ES-I3 (cell line): ENCODE measurements around the gene TM9SF3.

Experiments
- H3K36me3 ChIP-seq: 2 replicates; pipeline ENCODE4 v1.6.1; 2013; ENCODE audit warnings: mild to moderate bottlenecking, low read length, control low read depth, moderate library complexity; ENCODE audit not compliant: insufficient read depth
- H3K4me1 ChIP-seq: 2 replicates; pipeline ENCODE4 v1.6.1; 2013; ENCODE audit warnings: mild to moderate bottlenecking, control low read depth, low read length; ENCODE audit not compliant: insufficient read depth
- H3K9ac ChIP-seq: 2 replicates; pipeline ENCODE4 v1.6.1; 2013; ENCODE audit warnings: low read depth, mild to moderate bottlenecking, low read length, moderate library complexity
- H3K9me3 ChIP-seq: 2 replicates; pipeline ENCODE4 v1.6.1; 2013; ENCODE audit warnings: mild to moderate bottlenecking, low read length, moderate library complexity; ENCODE audit not compliant: control insufficient read depth, insufficient read depth

The TM9SF3 gene

DNA sequence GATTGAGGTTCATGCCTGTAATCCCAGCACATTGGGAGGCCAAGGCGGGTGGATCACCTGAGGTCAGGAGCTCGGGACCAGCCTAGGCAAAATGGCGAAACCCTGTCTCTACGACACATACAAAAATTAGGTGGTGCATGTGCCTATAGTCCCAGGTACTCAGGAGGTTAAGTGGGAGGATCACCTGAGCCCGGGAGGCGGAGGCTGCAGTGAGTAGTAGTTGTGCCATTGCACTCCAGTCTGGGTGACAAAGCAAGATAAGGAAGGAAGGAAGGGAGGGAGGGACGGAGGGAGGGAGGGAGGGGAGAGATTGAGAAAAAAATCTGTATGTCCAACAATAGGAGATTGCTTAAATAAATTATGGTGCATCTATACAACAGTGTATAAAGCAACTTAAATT, 86.3 kb downstream of the TM9SF3 start:
- Histone ChIP-seq H3K9ac (no peak overlapping the region), H3K4me1 (peaks cover 7% of the 10 kb centered on the region; the same call in 1 of the 2 replicates), H3K36me3 (no peaks in the 10 kb centered on the region), H3K9me3 (no peaks in the 10 kb centered on the region)

DNA sequence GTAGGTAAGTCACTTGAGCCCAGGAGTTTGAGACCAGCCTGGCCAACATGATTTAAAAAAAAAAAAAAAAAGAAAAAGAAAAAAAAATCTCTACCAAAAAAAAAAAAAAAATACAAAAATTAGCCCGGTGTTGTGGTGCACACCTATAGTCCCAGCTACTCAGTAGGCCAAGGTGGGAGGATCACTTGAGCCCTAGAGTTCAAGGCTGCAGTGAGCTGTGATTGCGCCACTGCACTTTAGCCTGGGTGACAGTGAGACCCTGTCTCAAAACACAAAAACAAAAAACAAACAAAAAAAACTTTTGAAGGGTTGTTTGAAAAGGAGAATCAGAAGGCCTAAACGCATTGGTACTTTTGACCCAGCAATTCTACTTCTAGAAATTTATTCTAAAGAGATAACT, 86.8 kb downstream of the TM9SF3 start:
- no peaks in the 10 kb centered on the region for H3K36me3 ChIP-seq
- H3K9ac ChIP-seq = no peak overlapping the region
- H3K9me3 ChIP-seq = no peaks in the 10 kb centered on the region
- H3K4me1 ChIP-seq = peaks cover 7% of the 10 kb centered on the region; the same call in 1 of the 2 replicates

DNA sequence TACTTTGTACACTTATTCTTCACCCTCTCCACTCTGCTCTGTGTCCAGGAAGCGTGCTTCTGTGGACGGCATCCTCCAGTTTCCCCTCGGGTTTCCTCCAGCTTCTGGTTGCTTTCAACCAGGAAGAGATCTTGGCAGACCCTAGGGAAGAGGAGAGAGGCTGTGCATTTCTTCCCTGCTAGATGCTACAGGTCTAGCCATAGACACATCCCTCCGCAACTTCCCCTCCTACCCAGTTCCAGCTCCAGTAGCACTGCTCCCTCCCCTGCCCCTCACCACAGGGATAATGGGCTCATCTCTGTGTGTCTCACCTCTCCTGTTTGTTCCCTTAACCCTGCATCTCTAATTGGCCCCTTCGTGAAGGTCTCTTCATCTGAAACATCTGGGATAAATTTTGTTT, 89.4 kb downstream of the TM9SF3 start:
- no peak overlapping the region for H3K9ac ChIP-seq

DNA sequence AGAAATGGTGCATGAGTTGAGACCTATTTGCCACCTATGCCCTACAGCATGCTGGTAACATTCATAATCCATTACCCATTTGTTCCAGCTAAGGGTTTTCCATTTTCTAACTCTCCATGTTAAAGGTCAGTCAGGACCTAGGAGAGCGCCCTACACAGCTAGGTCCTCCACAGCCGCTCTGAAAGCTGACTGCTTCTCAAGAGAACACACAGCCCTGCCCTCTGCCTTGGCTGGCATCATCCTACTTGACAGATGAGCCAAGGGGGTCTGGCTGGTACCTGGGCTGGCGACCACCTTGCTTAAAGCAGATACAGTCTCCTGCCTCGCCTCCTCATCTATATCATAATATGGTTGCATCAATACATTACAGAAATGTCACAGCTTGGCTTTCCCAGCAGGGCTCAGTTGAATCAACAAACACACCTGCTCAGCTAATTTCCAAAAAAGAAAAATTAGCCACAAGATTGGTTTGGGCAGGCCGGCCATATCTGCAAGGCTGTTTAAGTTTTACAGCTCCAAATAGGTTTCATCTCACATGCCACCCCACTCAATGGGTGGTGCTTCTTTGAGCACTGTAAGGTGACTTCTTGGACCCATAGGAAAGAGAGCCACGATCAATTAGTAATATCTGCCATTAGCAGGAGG, 90.4 kb downstream of the TM9SF3 start:
- no peaks in the 10 kb centered on the region for H3K36me3 ChIP-seq
- peaks cover 4% of the 10 kb centered on the region; the same call in 1 of the 2 replicates for H3K4me1 ChIP-seq
- H3K9ac ChIP-seq = no peak overlapping the region
- no peaks in the 10 kb centered on the region for H3K9me3 ChIP-seq

More for the DNA sequence above, 89.4 kb downstream of the TM9SF3 start:
- H3K9me3 ChIP-seq = no peaks in the 10 kb centered on the region
- peaks cover 7% of the 10 kb centered on the region; the same call in 1 of the 2 replicates for H3K4me1 ChIP-seq
- H3K36me3 ChIP-seq = no peaks in the 10 kb centered on the region

DNA sequence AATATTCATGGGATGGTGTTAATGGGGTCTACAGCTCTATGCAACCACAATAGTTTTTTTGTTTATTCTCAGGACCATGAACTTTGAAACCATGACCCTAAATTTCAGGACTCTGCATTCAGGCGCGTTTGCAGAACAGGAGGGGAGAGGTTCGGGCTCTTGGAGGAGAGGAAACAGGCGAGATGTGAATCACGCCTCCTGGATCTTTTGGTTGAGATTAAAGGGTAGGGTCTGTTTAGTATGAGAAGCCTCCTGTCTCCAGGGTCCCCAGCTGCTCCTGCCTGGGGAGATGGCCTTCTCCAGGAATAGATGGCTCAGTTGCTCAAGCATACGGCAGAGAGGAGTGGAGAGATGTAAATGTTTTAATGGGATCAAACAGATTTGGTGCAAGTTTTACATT, 91.3 kb downstream of the TM9SF3 start:
- H3K4me1 ChIP-seq = peaks cover 4% of the 10 kb centered on the region; the same call in 1 of the 2 replicates
- no peaks in the 10 kb centered on the region for H3K9me3 ChIP-seq
- no peaks in the 10 kb centered on the region for H3K36me3 ChIP-seq
- H3K9ac ChIP-seq = no peak overlapping the region

DNA sequence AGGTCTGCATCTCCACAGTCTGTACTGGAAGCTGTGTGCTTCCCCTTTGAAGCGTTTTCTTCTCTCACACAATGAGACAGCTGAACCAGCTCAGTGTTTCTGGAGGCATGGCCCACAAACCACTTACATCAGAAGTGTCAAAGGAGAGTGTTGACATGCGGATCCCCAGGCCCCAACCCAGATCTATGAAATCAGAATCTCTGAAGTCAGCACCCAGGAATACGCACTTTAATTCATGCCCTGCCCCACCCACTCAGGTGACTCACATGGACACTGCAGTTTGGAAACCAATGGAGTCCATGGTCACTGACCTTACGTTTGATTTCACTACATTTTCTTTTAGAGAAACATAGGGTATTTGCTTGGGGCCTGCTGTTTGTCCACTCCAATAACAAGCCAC, 92.1 kb downstream of the TM9SF3 start:
- Histone ChIP-seq H3K9ac (no peak overlapping the region), H3K9me3 (no peaks in the 10 kb centered on the region)

DNA sequence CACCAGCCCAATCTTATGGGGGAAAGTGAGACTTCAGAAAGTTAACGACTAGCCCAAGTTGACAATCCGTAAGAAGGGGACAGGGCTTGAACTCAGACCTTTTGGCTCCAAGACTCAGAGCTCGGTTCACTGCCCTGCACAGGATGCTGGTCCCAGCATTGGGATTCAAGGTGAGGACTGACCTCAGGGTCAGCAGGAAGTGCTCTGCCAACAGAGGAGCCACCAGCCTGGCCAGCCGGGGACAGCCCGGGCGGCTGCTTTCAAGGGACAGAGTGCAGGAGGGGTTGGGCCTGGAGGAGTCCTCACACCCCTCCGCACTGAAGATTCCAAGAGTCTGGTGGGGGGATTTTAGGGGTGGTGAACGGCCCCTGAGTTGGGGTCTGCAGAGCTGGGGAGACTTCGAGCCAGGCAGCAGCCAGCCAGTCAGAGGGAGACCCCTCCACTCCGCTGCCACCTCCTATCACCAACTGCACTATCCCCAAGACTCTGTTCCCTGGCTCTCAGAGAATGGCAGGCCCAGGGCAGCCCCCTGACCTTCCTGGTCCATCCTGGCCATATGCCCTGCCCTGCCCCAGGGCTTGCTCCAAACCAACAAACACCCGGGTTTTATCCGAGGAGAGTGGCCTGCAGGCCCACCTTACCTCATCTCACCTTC, 92.8 kb downstream of the TM9SF3 start:
- Histone ChIP-seq H3K9me3 (no peaks in the 10 kb centered on the region), H3K4me1 (no peaks in the 10 kb centered on the region), H3K36me3 (no peaks in the 10 kb centered on the region), H3K9ac (no peak overlapping the region)

More for the DNA sequence above, 92.1 kb downstream of the TM9SF3 start:
- Histone ChIP-seq H3K36me3 (no peaks in the 10 kb centered on the region), H3K4me1 (no peaks in the 10 kb centered on the region)

DNA sequence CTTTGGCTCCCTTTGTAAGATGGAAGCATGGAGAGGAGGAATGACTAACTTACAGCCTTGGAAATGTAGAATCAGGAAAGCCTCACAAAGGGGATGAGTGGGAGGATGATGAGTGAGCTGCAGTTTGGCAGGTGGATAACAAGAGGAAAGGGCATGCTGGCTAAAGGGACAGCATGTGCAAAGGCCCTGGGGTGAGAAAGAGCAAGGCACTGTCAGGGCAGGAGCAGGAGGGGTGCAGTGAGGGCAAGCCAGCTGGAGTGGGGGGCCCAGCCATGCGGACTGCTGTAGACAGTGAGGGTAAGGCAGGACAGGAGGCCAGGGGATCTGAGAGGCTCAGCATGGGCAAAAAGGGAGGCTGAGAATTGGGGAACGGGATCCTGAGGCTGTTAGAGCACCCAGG, 93.6 kb downstream of the TM9SF3 start:
- no peaks in the 10 kb centered on the region for H3K4me1 ChIP-seq
- H3K9me3 ChIP-seq = no peaks in the 10 kb centered on the region
- no peaks in the 10 kb centered on the region for H3K36me3 ChIP-seq
- H3K9ac ChIP-seq = no peak overlapping the region

DNA sequence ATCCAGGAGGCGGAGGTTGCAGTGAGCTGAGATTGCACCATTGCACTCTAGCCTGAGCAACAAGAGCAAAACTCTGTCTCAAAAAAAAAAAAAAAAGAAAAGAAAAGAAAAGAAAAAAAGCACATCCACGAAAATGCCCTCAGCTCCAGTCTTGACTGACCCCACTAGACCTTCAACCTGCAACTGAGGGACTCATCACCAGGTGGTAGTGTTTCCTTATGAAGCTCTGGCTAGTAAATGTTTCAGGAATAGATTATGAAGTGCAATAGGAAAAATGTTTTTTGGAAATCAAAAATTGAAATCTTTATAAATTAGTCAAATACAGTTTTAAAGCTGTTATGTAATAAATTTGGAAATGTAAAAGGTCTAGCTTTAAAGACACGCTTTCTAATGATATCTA, 95.5 kb downstream of the TM9SF3 start:
- H3K9ac ChIP-seq = no peak overlapping the region
- H3K4me1 ChIP-seq = no peaks in the 10 kb centered on the region
- no peaks in the 10 kb centered on the region for H3K9me3 ChIP-seq
- H3K36me3 ChIP-seq = no peaks in the 10 kb centered on the region

DNA sequence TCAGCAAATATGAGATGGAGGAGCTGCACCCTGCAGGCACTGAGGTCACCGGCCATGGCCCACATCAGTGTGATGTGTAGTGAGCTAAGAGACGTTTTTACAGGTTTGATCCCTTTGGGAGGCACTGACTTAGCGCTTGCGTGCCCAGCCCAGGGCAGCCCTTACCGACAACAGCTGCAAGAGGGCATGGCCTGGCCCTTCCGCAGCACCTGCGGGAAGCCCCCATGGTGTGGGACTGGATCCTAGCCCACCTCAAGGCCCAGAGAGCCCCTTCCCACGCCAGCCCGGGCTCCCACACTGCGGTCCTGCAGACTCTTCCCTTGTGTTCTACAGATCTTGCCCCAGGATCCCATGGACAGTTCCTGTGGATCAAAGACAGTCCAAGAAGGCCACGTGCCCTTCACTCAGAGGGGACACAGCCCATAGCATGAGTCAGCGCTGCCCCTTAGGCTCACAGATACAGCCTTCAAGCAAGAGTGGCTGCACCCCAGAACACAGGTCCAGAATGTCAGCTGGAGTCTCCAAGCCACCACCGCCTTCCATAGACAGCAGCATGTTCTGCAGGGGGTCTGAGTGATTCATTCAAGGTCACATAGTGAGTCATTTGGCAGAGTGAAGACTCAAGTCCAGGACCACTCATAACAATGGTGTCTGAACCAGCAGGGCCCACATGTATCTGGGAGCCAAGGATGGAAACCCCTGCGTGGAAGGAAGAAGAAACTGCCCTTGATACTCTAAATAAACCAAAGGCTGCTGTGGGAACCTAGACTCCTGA, 98.5 kb downstream of the TM9SF3 start:
- no peaks in the 10 kb centered on the region for H3K9me3 ChIP-seq
- no peaks in the 10 kb centered on the region for H3K36me3 ChIP-seq
- H3K4me1 ChIP-seq = no peaks in the 10 kb centered on the region
- no peak overlapping the region for H3K9ac ChIP-seq

DNA sequence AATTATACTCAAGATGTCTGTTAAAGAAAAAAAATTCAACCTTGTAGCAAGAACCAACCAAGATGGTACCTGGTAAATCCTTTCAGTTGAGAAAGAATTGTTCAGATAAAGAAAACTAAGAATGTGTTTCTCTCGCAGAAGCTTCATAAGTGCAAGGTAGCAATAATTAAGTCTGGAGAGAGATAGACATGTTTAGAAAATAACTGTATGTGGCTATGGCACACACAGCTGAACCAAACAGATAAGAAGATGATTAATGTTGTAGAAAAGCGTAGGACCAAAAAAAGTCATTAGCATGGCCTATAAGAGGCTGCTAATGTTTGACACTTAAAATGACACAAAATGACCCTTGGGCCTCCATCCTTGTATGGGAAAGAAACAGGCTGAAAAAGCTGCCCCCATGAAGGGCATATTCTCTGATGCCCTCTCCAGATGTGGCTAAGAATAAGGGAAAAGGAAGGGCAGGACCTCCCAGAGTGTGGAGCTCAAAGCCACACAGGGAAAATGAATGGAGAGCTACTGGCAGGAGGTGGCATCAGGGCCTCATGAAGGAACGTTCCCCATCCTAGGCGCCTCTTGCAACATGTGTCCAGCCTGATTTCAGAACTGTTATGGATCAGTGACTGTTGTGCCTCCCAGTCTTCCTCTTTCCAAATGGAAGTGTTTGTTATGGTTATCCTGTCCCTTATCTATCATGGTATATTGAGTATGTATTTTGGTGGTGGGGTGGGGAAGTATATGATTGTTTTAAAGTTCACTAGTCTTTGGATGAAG, 103.8 kb downstream of the TM9SF3 start:
- no peaks in the 10 kb centered on the region for H3K36me3 ChIP-seq
- H3K9me3 ChIP-seq = no peaks in the 10 kb centered on the region
- no peak overlapping the region for H3K9ac ChIP-seq
- no peaks in the 10 kb centered on the region for H3K4me1 ChIP-seq

DNA sequence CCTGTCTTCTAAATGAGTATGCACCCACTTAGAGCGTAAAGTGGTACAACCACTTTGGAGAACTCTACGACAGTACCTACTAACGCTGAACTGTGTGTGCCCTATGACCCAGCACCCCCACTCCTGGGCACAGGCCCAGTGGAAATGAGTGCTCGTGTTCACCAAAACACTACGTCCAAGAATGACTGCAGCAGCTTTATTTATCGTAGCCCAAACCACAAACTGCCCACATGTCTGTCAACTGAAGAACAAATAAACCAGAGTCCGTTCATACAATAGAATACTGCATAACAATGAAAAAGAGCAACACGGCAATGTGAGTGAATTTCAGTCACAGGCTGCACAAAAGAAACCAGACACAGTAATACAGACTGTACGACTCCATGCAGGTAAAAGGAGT, 108.5 kb downstream of the TM9SF3 start:
- no peaks in the 10 kb centered on the region for H3K9me3 ChIP-seq

DNA sequence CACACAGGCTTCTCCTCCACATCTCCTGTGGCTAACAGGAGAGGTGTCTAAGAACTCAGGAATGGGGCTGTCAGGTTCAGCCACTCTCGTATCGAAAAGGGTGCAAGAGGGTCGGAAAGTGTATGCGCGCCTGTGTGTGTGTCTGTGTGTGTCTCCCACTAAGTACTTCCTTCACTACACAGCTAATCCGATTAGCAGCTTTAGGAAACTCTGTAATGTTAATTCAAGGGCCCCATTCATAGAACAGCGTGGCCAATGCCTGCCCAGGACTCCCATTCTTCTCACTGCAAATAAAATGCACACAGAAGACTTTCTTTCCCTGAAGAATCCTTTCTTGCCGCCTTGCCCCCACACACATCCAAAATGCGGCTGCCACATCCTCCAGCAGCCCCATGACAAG, 112.9 kb downstream of the TM9SF3 start:
- Histone ChIP-seq H3K9ac (no peak overlapping the region), H3K36me3 (no peaks in the 10 kb centered on the region), H3K4me1 (no peaks in the 10 kb centered on the region), H3K9me3 (no peaks in the 10 kb centered on the region)

More for the DNA sequence above, 108.5 kb downstream of the TM9SF3 start:
- H3K9ac ChIP-seq = no peak overlapping the region
- H3K36me3 ChIP-seq = no peaks in the 10 kb centered on the region
- no peaks in the 10 kb centered on the region for H3K4me1 ChIP-seq

DNA sequence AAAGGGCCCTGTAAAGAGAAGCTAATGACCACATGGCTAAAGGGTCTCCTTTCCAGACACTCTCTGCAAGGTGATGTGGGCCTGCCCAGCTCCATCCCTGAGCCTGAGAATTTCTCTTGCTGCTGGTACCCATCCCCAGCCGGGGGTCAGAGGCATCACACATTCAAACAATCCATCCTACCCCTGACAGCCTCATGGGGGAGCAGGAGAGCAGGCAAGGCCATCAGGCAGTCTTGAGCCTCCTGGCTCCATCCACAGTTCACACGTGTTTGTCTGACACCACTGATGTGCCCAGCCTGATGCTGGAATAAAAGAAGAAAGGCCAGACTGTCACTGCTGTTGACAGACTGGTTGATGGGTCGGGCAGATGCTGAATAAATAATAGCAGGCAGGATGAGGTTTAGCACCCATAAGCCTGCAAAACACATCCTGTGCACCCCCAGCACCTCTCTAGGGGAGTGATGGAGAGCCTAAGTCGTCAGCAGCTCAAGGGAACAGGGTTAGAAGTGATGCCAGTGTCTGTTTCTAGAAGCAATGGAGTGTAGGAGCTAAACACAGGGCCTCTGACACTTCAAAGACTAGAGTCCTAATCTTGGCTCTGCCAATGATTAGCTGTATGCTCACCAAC, 116.6 kb downstream of the TM9SF3 start:
- no peaks in the 10 kb centered on the region for H3K4me1 ChIP-seq
- no peaks in the 10 kb centered on the region for H3K36me3 ChIP-seq
- H3K9ac ChIP-seq = no peak overlapping the region
- no peaks in the 10 kb centered on the region for H3K9me3 ChIP-seq
